GM12801 (cell line): ENCODE results near the gene GANAB.

Source experiments
- TF ChIP-seq, protein P1 (sequence below): IDR thresholded peaks from one replicate; pipeline ENCODE4 v1.5.1; 2011; ENCODE audit warnings: control low read depth; ENCODE audit not compliant: insufficient read length; ENCODE audit errors: extremely low read depth

GANAB gene

DNA sequence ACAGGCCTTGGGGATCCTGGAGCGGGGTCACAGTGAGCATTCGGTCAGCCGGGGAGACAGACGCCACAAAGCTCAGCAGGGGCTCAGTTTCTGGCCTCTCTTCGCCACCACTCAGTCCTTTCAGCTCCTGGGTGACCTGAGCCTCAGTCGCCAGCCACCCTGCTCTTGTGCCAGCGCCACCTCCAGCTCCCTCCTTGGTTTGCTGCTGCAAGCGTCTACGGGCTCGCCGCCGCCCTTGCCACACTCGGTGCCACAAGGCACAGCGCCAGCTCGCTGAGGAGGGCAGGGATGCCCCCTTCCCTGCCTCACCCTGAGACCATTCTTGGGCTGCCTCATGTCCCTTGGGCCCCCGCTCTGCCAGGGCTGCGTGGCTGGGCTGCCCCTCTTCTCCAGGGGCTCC, 71.3 kb downstream of the GANAB start:
- TF ChIP-seq, protein P1, sequence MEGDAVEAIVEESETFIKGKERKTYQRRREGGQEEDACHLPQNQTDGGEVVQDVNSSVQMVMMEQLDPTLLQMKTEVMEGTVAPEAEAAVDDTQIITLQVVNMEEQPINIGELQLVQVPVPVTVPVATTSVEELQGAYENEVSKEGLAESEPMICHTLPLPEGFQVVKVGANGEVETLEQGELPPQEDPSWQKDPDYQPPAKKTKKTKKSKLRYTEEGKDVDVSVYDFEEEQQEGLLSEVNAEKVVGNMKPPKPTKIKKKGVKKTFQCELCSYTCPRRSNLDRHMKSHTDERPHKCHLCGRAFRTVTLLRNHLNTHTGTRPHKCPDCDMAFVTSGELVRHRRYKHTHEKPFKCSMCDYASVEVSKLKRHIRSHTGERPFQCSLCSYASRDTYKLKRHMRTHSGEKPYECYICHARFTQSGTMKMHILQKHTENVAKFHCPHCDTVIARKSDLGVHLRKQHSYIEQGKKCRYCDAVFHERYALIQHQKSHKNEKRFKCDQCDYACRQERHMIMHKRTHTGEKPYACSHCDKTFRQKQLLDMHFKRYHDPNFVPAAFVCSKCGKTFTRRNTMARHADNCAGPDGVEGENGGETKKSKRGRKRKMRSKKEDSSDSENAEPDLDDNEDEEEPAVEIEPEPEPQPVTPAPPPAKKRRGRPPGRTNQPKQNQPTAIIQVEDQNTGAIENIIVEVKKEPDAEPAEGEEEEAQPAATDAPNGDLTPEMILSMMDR, result no peak
